Esophagus squamous epithelium (tissue), 4 donors: ENCODE measurements around the gene ADA.

Experiments used
- CTCF ChIP-seq, 6 experiments: fragments of 450-650 bp in 4 of 6; fragments of 200-600 bp in 2 of 6; sonication (generic) in 2 of 6; IDR thresholded peaks; one replicate each; pipeline ENCODE4 v1.5.1; 2016 to 2019; ENCODE audit warnings: antibody characterized with exemption in 6 of 6, mild to moderate bottlenecking in 4 of 6, moderate library complexity in 4 of 6
- POLR2A ChIP-seq, 4 donors: fragments of 450-650 bp; IDR thresholded peaks; one replicate each; pipeline ENCODE4 v1.6.1; 2017; ENCODE audit warnings: antibody characterized with exemption in 4 of 4, mild to moderate bottlenecking in 4 of 4, moderate library complexity in 3 of 4

DNA sequence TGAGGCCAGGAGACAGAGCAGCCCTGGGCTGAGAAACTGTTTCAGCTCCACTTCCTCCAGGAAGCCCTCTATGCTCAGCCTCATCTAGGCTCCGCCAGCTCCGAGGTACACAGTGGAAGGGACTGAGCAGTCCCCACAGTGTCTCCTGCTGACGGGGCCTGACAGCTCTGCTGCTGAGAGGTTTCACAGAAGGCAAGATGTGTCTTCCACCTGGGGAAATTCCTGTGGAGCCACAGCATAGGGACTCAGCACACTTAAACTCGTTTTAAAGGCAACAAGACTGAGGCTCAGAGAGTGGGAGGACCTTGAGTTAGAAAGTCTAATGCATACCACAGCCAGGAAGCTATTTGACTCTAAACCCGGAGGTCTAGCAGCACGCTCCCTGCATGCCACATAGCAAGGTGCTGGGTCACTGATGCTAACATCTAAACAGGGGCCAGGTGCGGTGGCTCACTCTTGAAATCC lies 6.8 kb downstream of the ADA start:
- TF ChIP-seq POLR2A (IDR thresholded peaks at IDR 0.05) (no peak), CTCF (IDR thresholded peaks at IDR 0.05) (no peak)
